22Rv1 (cell line): ENCODE results near the gene ZDHHC24.

ENCODE experiments used
- H3K27ac ChIP-seq: fragments of 450-650 bp; 2 replicates; pipeline ENCODE4 v1.5.1; 2017
- CTCF ChIP-seq: fragments of 450-650 bp; IDR thresholded peaks from 2 replicates; pipeline ENCODE4 v1.5.1; 2017; ENCODE audit warnings: mild to moderate bottlenecking
- ZFX ChIP-seq: fragments of 450-650 bp; IDR thresholded peaks from 2 replicates; pipeline ENCODE4 v1.6.1; 2017; ENCODE audit warnings: antibody characterized with exemption, borderline replicate concordance

ZDHHC24 gene

GRCh38 chr11:66498506-66498905 is 47.3 kb downstream of the ZDHHC24 start:
- peak overlapping the region; percentile 25; the same call in 1 of the 2 replicates for H3K27ac ChIP-seq
- TF ChIP-seq ZFX (no peak), CTCF (no peak)

GRCh38 chr11:66497206-66497605 is 48.6 kb downstream of the ZDHHC24 start:
- no peak overlapping the region for H3K27ac ChIP-seq
- TF ChIP-seq CTCF = no peak
- no peak for TF ChIP-seq ZFX

GRCh38 chr11:66495401-66495854 is 50.4 kb downstream of the ZDHHC24 start:
- H3K27ac ChIP-seq = no peak overlapping the region
- TF ChIP-seq CTCF (peak; percentile 58), ZFX (no peak)

GRCh38 chr11:66494935-66495334 is 50.9 kb downstream of the ZDHHC24 start:
- H3K27ac ChIP-seq = no peak overlapping the region
- TF ChIP-seq CTCF (no peak), ZFX (no peak)

- no peak overlapping the region for H3K27ac ChIP-seq
- TF ChIP-seq CTCF (no peak), ZFX (no peak)
Observed at GRCh38 chr11:66494458-66494857, 51.4 kb downstream of the ZDHHC24 start.

- TF ChIP-seq ZFX (no peak), CTCF (no peak)
- no peak overlapping the region for H3K27ac ChIP-seq
Observed at GRCh38 chr11:66493130-66493529, 52.7 kb downstream of the ZDHHC24 start.

GRCh38 chr11:66492161-66492865 is 53.5 kb downstream of the ZDHHC24 start:
- TF ChIP-seq CTCF (no peak), ZFX (no peak)
- H3K27ac ChIP-seq = no peak overlapping the region
